GM21737 (cell line): ENCODE results near the gene ERRFI1.
"Not testable (repeated sequence)": the region's sequence is repeated elsewhere in the genome, so short reads cannot be mapped to it uniquely, and the experiment has no call there.

Experiments used
- ATAC-seq: cut with Tn5 transposase; IDR thresholded peaks from one replicate; pipeline ENCODE4 v1.9.1; 2021; ENCODE audit warnings: mild to moderate bottlenecking, moderate library complexity; ENCODE audit not compliant: unreplicated experiment

ERRFI1 gene

DNA sequence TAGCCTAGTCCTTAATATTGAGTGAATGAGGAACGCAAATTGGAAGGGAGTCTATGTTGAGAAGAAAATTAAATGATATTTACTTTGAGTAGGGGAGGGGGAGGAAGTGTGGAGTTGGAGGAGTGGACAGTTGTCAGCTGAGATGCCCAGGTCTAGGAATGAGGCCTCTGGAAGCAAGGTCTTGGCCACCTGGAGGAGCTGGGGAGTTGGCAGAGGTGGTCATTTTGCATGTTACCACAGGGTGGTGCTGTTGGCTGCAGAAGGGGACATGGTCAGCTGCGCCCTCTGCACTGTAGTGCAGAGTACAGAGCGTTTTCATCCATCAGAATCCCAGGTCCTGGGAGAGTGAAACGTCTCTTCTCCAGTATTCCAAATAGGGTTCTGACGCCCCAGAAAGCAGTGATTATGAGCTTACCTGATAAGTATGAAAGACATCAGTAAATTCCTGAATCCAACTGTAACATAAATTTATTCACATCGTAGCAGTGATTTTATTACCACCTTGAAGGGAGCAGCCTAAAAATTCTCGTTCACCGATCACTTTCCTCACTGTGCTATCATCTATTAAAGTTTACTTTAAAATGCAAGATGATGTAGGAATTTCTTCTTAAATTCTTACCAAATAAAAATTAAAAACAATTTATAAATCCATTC is 50.8 kb downstream of the ERRFI1 start:
- no peak for ATAC-seq

- ATAC-seq = no peak
Observed at GRCh38 chr1:7973086-7973485, 53.0 kb downstream of the ERRFI1 start.

- ATAC-seq = no peak
Observed at GRCh38 chr1:7972285-7972684, 53.8 kb downstream of the ERRFI1 start.

DNA sequence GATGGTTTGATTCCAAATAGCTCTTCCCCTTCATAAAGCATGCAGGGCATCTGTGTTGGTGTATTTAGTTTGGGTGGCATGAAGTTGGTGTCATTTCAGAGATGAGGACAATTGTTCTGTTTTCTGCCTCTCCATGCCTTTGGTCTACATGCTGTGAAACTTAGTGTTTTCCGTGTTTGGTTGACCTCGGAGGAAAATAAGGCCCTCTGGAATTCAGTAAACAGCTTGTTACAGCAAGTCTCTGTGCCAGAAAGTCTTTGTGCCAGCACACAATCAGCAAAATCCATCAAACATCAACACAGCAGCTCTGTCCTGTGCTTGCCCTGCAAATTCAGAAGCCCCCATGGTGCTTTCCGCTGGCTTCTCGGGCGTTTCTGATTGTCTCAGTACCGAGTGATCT is 55.1 kb downstream of the ERRFI1 start:
- ATAC-seq = no peak

GRCh38 chr1:7970246-7970645 is 55.9 kb downstream of the ERRFI1 start:
- no peak for ATAC-seq

DNA sequence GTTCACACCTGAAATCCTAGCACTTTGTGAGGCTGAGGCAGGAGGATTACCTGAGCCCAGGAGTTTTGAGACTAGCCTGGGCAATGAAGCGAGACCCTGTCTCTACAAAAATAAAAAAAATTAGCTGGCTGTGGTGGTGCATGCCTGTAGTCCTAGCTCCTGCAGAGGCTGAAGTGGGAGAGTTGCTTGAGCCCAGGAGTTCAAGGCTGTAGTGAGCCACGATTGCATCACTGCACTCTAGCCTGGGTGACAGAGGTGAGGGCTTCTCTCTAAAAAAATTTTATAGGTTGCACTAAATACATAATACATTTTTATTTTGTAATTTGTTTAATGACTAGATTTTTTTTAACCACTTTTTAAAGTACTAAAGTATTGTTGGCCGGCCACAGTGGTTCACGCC is 58.5 kb downstream of the ERRFI1 start:
- ATAC-seq = no peak

GRCh38 chr1:7967196-7967595 is 58.9 kb downstream of the ERRFI1 start:
- no peak for ATAC-seq

- ATAC-seq = no peak
Observed at GRCh38 chr1:7964476-7964875, 61.6 kb downstream of the ERRFI1 start.

- not testable (repeated sequence) for ATAC-seq
Observed at GRCh38 chr1:7963841-7964240, 62.3 kb downstream of the ERRFI1 start.

DNA sequence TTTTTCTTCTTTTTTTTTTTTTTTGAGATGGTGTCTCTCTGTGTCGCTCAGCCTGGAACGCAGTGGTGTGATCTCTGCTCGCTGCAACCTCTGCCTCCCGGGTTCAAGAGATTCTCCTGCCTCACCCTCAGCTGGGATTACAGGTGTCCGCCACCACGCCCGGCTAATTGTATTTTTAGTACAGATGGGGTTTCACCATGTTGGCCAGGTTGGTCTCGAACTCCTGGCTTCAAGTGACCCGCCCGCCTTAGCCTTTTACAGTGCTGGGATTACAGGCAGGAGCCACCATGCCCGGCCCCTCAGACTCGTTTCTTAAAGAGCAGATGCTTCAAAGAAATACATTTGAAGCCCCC is 62.8 kb downstream of the ERRFI1 start:
- ATAC-seq = not testable (repeated sequence)

- ATAC-seq = no peak
Observed at GRCh38 chr1:7962636-7963377, 63.3 kb downstream of the ERRFI1 start.

GRCh38 chr1:7962014-7962335 is 64.1 kb downstream of the ERRFI1 start:
- ATAC-seq = peak; percentile 3
